Measurements from ENCODE around the gene ATP8B3. TPM values are rescaled to one million over a fixed set of nuclear protein-coding genes. Genes with fewer than 3 reads are reported as not detected.

ATP8B3 gene
- total RNA-seq, 1 experiment from 2014 or later = 9.6 TPM

DNA sequence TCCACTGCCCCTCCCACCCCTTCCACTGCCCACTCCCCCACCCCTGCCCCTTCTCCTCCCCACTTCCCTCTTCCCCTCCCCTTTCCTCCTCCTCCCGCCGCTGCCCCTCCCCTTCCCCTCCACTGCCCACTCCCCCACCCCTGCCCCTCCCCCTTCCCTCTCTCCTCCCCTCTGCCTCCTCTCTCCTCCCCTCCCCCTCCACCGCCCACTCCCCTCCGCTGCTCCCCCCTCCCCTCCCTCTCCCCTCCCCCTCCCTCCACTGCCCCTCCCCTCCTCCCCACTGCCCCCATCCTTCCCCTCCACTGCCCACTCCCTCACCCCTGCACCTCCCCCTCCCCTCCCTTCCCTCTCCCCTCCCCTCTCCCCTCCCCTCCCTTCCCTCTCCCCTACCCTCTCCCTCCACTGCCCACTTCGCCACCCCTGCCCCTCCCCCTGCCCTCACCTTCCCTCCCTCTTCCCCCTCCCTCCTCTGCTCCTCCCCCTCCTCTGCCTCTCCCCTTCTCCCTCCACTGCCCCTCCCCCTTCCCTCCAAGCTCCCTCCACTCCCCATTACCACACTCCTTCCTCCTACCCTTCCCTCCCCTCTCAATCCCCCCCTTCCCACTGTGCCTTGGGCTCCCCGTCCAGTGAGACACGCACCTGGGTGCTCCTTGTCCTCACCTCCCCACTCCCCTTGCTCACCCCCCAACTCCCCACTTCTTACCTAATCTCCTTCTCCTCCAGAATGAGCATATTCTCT is 21.9 kb downstream of the ATP8B3 start:
- WGBS (ENCODE audit: extremely low coverage, insufficient read length, low lambda C conversion rate) = no CpG with 5 or more reads among the region's 7 CpGs
- H2BK15ac ChIP-seq (ENCODE audit: low read depth, low read length) = no peak overlapping the region
- H3K4me3 Mint-ChIP-seq = peak overlapping the region; percentile 55 to 71
- H3K4ac ChIP-seq (ENCODE audit: low read depth, low read length) = no peak overlapping the region
- peaks cover 3 to 8% of the 10 kb centered on the region in 2 experiments; a peak in 3 of 5 replicates for H3K9me3 Mint-ChIP-seq
- peaks cover 7 to 8% of the 10 kb centered on the region in 2 experiments for H3K4me1 Mint-ChIP-seq
- no peak overlapping the region for H4K91ac ChIP-seq (ENCODE audit: insufficient read length, low read depth, low read length)
- H3K4me1 ChIP-seq (ENCODE audit: insufficient read depth, low read length) = 0 out of 2 replicates have a peak, but pooled peaks cover 2% of the 10 kb centered on the region
- peak overlapping the region in 1 of 3 experiments; percentile 73; a peak in 2 of 7 replicates for H3K27ac Mint-ChIP-seq
- no peaks in the 10 kb centered on the region for H3K9me3 ChIP-seq (ENCODE audit: control insufficient read depth, low read depth, low read length)
- H3K27me3 Mint-ChIP-seq (ENCODE audit: low read depth) = peaks cover 25% of the 10 kb centered on the region
- H2BK12ac ChIP-seq (ENCODE audit: insufficient read length, low read depth, low read length) = no peak overlapping the region
- no peak overlapping the region for H4K8ac ChIP-seq (replicated peaks; ENCODE audit: insufficient read length, low read depth, low read length)
- no peak overlapping the region for H3T11ph ChIP-seq (ENCODE audit: low read length)
- no peak overlapping the region for H3K56ac ChIP-seq (ENCODE audit: insufficient read length, low read depth, low read length)
- H4K5ac ChIP-seq (ENCODE audit: insufficient read length, low read depth, low read length) = no peak overlapping the region
- H3K23me2 ChIP-seq (ENCODE audit: insufficient read length, low read depth, low read length, poor library complexity, severe bottlenecking) = peaks cover 3% of the 10 kb centered on the region
- no peak overlapping the region for H3K14ac ChIP-seq (ENCODE audit: insufficient read depth, low read length)
- no peak overlapping the region for H2BK5ac ChIP-seq (ENCODE audit: insufficient read length, low read length)
- no peaks in the 10 kb centered on the region for H3K79me2 ChIP-seq (ENCODE audit: insufficient read depth, low read length)
- no peak overlapping the region for H3K27ac ChIP-seq (ENCODE audit: insufficient read length, low read depth, low read length)
- DNase-seq = no peak
- H3K79me1 ChIP-seq (ENCODE audit: insufficient read depth, low read depth, low read length, poor library complexity, severe bottlenecking) = no peaks in the 10 kb centered on the region
- H2AK5ac ChIP-seq (ENCODE audit: insufficient read length, low read length) = no peak overlapping the region
- no peak overlapping the region for H2BK20ac ChIP-seq (ENCODE audit: low read depth, low read length, poor library complexity, severe bottlenecking)
- no peak overlapping the region for H2BK120ac ChIP-seq (ENCODE audit: low read depth, low read length, poor library complexity, severe bottlenecking)
- no peaks in the 10 kb centered on the region for H3K27me3 ChIP-seq (ENCODE audit: insufficient read depth, low read length)
- no peak overlapping the region for H3K23ac ChIP-seq (ENCODE audit: insufficient read length, low read depth, low read length)
- H2AFZ ChIP-seq (ENCODE audit: low read length) = no peak overlapping the region
- TF ChIP-seq, protein P1, sequence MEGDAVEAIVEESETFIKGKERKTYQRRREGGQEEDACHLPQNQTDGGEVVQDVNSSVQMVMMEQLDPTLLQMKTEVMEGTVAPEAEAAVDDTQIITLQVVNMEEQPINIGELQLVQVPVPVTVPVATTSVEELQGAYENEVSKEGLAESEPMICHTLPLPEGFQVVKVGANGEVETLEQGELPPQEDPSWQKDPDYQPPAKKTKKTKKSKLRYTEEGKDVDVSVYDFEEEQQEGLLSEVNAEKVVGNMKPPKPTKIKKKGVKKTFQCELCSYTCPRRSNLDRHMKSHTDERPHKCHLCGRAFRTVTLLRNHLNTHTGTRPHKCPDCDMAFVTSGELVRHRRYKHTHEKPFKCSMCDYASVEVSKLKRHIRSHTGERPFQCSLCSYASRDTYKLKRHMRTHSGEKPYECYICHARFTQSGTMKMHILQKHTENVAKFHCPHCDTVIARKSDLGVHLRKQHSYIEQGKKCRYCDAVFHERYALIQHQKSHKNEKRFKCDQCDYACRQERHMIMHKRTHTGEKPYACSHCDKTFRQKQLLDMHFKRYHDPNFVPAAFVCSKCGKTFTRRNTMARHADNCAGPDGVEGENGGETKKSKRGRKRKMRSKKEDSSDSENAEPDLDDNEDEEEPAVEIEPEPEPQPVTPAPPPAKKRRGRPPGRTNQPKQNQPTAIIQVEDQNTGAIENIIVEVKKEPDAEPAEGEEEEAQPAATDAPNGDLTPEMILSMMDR (conservative IDR thresholded peaks at IDR 0.05) = no peak
- peak overlapping the region; percentile 50 for H3K18ac ChIP-seq (ENCODE audit: insufficient read length, low read depth, low read length)
- peak overlapping the region; percentile 46 for H3K4me2 ChIP-seq (ENCODE audit: insufficient read depth, insufficient read length, low read length)
- H3K9ac ChIP-seq (ENCODE audit: extremely low read depth, insufficient read length, low read length) = no peak overlapping the region
- H4K20me1 ChIP-seq (ENCODE audit: control insufficient read depth, insufficient read depth, insufficient read length) = no peaks in the 10 kb centered on the region
- H3K36me3 Mint-ChIP-seq (ENCODE audit: insufficient read depth in 1 of 3, low read depth in 3 of 3) = no peaks in the 10 kb centered on the region; a peak in 1 of 7 replicates

Measured in H9 (cell line).